Measurements from ENCODE around the gene PRKG2. TPM values are rescaled to one million over a fixed set of nuclear protein-coding genes. Genes with fewer than 3 reads are reported as not detected.

Gene PRKG2
- total and polyA plus RNA-seq, 4 donors = 3.3 to 7.2 (median 4.2) TPM

Other genes starting within 250 kb of the PRKG2 start
- 10 to 100 TPM; 10.9 to 23.5 TPM for gene BMP3, start 184.5 kb downstream of the PRKG2 start, total RNA-seq
- 1 to 10 TPM; 2.9 to 5.7 TPM for gene BMP3, start 184.5 kb downstream of the PRKG2 start, polyA plus RNA-seq (ENCODE audit: insufficient read length in 2 of 2)